Peyer's patch (tissue), 4 donors: ENCODE results near the gene TPSD1. TPM values are rescaled to one million over a fixed set of nuclear protein-coding genes. Genes with fewer than 3 reads are reported as not detected.

Experiments used
- DNase-seq, 3 donors: peaks; one replicate each; pipeline ENCODE4 v3.0.0-alpha.2; 2017 to 2019
- H3K27ac ChIP-seq, 4 donors: fragments of 200-600 bp; sonication (generic); one replicate each; pipeline ENCODE4 v1.5.1; 2016 to 2019
- H3K27me3 ChIP-seq, 2 donors: fragments of 200-600 bp; sonication (generic); one replicate each; pipeline ENCODE4 v1.5.1; 2019
- H3K36me3 ChIP-seq, 3 donors: fragments of 200-600 bp; sonication (generic); one replicate each; pipeline ENCODE4 v1.5.1; 2016 to 2019
- H3K4me1 ChIP-seq, 4 donors: fragments of 200-600 bp; sonication (generic); one replicate each; pipeline ENCODE4 v1.5.1; 2016 to 2019
- H3K4me3 ChIP-seq, 4 donors: fragments of 200-600 bp; sonication (generic); 1 replicate in 3 of 4; 2 replicates in 1 of 4; pipeline ENCODE4 v1.5.1; 2016 to 2019; ENCODE audit warnings: mild to moderate bottlenecking in 1 of 4
- H3K9me3 ChIP-seq, 4 donors: fragments of 200-600 bp; sonication (generic); one replicate each; pipeline ENCODE4 v1.5.1; 2016 to 2019; ENCODE audit warnings: mild to moderate bottlenecking in 1 of 4
- POLR2A ChIP-seq, 2 donors: fragments of 450-650 bp; IDR thresholded peaks; one replicate each; pipeline ENCODE4 v1.5.1; 2017; ENCODE audit warnings: antibody characterized with exemption in 2 of 2, mild to moderate bottlenecking in 2 of 2, moderate library complexity in 2 of 2
- total RNA-seq, 4 donors: library from RNA; depleted of rRNA; stranded (reverse); fragments of >200 nt; gene quantifications; one replicate each; pipeline ENCODE4 v1.1.0, GENCODE V29; 2016
- TF ChIP-seq, protein P1 (sequence below), 6 experiments: fragments of 450-650 bp in 4 of 6; fragments of 200-600 bp in 2 of 6; sonication (generic) in 1 of 6; IDR thresholded peaks; one replicate each; pipeline ENCODE4 v1.5.1; 2017 to 2019; ENCODE audit warnings: antibody characterized with exemption in 6 of 6, mild to moderate bottlenecking in 3 of 6, moderate library complexity in 1 of 6

TPSD1 gene
- total RNA-seq, 4 donors from 2014 or later = 10.3 to 61.1 (median 24.1) TPM; not detected in 1

DNA sequence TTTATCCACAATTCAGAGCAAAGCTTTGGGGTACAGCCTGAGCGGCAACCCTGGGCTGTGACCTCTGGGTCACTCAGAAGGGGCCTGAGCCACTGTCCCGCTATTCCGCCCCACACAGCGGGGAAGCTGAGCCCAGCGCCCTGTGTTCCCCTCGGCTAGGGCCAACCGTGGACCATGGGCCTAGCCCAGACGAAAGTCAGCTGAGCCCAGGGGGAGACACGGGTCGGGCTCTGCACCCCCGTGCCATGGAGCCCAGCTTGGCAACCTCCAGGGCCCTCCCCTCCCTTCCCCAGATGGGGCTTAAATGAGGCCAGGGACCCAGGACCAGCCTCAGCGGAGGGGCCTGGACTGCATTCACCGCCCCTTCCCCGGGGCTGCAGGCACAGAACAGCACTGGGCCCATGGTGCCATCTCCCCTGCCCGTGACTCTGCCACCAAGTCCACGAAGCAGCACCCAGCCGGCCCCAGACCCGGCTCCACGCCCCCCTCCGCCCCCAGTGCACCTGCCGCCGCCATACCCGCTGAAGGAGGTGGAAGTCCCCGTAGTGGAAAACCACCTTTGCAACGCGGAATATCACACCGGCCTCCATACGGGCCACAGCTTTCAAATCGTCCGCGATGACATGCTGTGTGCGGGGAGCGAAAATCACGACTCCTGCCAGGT is 1.8 kb downstream of the TPSD1 start:
- Histone ChIP-seq H3K9me3 (no peaks in the 10 kb centered on the region), H3K27me3 (peaks cover 0 to 18% of the 10 kb centered on the region in 2 donors), H3K4me1 (peaks cover 0 to 6% (median 0%) of the 10 kb centered on the region in 4 donors), H3K36me3 (no peaks in the 10 kb centered on the region), H3K27ac (no peak overlapping the region), H3K4me3 (no peak overlapping the region)
- TF ChIP-seq POLR2A (IDR thresholded peaks at IDR 0.05) = no peak
- TF ChIP-seq, protein P1, sequence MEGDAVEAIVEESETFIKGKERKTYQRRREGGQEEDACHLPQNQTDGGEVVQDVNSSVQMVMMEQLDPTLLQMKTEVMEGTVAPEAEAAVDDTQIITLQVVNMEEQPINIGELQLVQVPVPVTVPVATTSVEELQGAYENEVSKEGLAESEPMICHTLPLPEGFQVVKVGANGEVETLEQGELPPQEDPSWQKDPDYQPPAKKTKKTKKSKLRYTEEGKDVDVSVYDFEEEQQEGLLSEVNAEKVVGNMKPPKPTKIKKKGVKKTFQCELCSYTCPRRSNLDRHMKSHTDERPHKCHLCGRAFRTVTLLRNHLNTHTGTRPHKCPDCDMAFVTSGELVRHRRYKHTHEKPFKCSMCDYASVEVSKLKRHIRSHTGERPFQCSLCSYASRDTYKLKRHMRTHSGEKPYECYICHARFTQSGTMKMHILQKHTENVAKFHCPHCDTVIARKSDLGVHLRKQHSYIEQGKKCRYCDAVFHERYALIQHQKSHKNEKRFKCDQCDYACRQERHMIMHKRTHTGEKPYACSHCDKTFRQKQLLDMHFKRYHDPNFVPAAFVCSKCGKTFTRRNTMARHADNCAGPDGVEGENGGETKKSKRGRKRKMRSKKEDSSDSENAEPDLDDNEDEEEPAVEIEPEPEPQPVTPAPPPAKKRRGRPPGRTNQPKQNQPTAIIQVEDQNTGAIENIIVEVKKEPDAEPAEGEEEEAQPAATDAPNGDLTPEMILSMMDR (IDR thresholded peaks at IDR 0.05) = no peak
- no peak for DNase-seq

DNA sequence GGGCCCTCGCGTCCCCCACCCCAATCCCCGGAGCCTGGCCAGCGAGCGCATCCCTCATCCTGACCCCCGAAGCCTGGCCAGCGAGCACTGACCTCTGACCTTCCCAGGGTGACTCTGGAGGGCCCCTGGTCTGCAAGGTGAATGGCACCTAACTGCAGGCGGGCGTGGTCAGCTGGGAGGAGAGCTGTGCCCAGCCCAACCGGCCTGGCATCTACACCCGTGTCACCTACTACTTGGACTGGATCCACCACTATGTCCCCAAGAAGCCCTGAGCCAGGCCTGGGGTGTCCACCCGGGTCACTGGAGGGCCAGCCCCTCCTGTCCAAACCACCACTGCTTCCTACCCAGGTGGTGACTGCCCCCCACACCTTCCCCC is 2.3 kb downstream of the TPSD1 start:
- peaks cover 0 to 18% of the 10 kb centered on the region in 2 donors for H3K27me3 ChIP-seq
- no peak for TF ChIP-seq POLR2A (IDR thresholded peaks at IDR 0.05)
- TF ChIP-seq, protein P1 (IDR thresholded peaks at IDR 0.05) = no peak
- no peaks in the 10 kb centered on the region for H3K9me3 ChIP-seq
- no peaks in the 10 kb centered on the region for H3K36me3 ChIP-seq
- no peak for DNase-seq
- no peak overlapping the region for H3K4me3 ChIP-seq
- H3K27ac ChIP-seq = no peak overlapping the region
- H3K4me1 ChIP-seq = peaks cover 0 to 6% (median 0%) of the 10 kb centered on the region in 4 donors

DNA sequence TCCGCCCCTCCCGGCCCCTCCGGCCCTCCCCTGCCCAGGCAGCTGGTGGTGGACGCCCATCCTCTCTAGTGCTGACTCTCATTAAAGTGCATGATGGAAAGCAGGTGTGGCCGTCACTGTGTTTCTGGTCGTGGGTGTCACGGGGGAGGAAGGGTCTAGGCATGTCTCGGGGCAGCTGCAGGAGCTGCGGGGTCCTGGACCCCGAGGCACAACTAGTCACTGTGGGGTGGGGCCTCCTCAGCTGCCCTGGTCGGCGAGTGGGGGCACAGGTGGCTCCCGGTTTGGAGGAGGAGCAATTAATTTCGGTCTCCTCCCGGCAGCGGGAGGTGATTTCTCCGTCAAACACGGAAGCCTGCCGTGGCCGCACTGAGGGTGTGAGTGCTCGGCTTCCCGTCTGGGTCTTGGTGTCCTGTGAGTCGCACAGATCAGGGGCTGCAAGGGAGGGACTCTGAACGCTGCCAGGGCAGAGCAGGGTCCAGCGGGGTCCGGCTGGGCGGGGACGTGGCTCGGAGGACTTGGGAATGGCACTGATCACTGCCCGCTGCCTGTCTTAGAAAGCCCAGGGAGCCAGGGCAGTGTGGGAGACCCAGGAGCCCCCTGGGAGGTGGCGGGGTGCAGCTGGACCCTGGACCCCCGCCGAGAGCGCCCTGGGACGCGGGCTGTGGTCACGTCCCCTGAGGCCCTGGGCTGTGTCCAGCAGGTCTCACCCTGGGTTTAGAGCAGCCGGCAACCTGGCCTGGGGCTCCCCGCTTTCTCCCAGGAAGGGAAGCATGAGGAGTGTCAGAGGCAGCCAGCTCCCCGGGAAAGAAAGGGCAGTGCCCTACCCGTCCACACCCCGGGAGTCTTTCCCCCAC is 3.3 kb downstream of the TPSD1 start:
- peak overlapping the region in 1 of 4 donors; percentile 5 for H3K4me3 ChIP-seq
- H3K27me3 ChIP-seq = peaks cover 0 to 18% of the 10 kb centered on the region in 2 donors
- no peaks in the 10 kb centered on the region for H3K36me3 ChIP-seq
- H3K4me1 ChIP-seq = peaks cover 0 to 6% (median 0%) of the 10 kb centered on the region in 4 donors
- no peak for TF ChIP-seq POLR2A (IDR thresholded peaks at IDR 0.05)
- TF ChIP-seq, protein P1 (IDR thresholded peaks at IDR 0.05) = no peak
- no peak overlapping the region for H3K27ac ChIP-seq
- no peak for DNase-seq
- no peaks in the 10 kb centered on the region for H3K9me3 ChIP-seq

DNA sequence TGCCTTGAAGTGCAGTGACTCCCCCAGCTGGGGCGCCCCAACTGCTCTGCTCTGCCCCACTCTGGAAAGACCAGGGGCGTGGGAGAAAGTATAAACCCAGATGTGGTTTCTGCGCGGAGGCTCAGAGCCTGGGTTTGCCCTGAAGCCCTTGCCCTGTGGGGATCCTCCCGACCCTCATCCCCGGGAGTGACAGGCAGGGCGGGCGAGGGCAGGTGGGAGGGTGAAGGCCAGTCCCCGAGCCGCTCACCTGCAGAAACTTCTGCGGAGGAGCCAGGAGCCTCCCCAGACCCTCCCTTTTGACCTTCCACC is 3.8 kb downstream of the TPSD1 start:
- H3K9me3 ChIP-seq = no peaks in the 10 kb centered on the region
- no peak overlapping the region for H3K27ac ChIP-seq
- DNase-seq = no peak
- TF ChIP-seq POLR2A (IDR thresholded peaks at IDR 0.05) = no peak
- TF ChIP-seq, protein P1 (IDR thresholded peaks at IDR 0.05) = no peak
- H3K36me3 ChIP-seq = no peaks in the 10 kb centered on the region
- no peak overlapping the region for H3K4me3 ChIP-seq
- H3K27me3 ChIP-seq = peaks cover 0 to 18% of the 10 kb centered on the region in 2 donors
- peaks cover 0 to 6% (median 0%) of the 10 kb centered on the region in 4 donors for H3K4me1 ChIP-seq

DNA sequence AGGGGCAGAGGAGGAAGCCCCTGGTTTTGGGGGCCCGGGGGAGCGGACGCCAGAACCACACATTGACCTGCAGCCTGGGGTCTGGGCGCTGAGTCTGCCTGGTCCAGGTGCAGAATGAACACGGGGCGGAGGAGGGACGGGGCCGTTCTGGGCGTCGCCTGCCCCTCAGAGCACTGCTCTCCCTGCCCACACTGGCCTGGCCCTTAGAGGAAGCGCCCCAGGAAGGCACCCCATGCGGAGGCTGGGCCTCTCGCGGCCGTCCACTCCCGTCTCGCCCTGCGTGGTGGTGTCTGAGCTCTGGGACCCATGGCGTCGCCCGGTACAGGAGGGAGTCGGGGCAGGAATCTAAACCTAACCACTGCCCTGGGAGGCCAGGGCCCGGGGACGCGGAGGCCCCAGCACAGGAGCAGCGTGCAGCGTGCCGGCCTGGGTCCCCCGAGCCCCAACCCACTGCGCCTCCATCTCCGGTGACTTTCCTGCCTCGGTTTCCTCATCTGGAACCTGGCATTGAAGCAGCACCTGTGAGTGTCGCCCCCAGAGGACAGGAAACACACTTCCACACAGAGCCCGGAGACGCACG is 4.3 kb downstream of the TPSD1 start:
- H3K27me3 ChIP-seq = peaks cover 0 to 18% of the 10 kb centered on the region in 2 donors
- no peak overlapping the region for H3K4me3 ChIP-seq
- no peaks in the 10 kb centered on the region for H3K36me3 ChIP-seq
- H3K9me3 ChIP-seq = no peaks in the 10 kb centered on the region
- H3K4me1 ChIP-seq = peaks cover 0 to 6% (median 0%) of the 10 kb centered on the region in 4 donors
- TF ChIP-seq POLR2A (IDR thresholded peaks at IDR 0.05) = no peak
- H3K27ac ChIP-seq = no peak overlapping the region
- DNase-seq = no peak
